GM12878 (cell line): Measurements from ENCODE around the gene PPP1R2C. TPM values are rescaled to one million over a fixed set of nuclear protein-coding genes. Genes with fewer than 3 reads are reported as not detected.

Source experiments
- RBBP5 ChIP-seq: fragments of 200-600 bp; sonication (generic); conservative IDR thresholded peaks from 2 replicates; pipeline ENCODE4 v1.6.1; 2016
- TAF1 ChIP-seq: IDR thresholded peaks from 2 replicates; pipeline ENCODE4 v1.6.1; 2011; ENCODE audit warnings: mild to moderate bottlenecking, low read depth, low read length, borderline replicate concordance
- ZNF24 ChIP-seq: fragments of 450-650 bp; IDR thresholded peaks from 2 replicates; pipeline ENCODE4 v1.6.1; 2017; ENCODE audit warnings: antibody characterized with exemption, mild to moderate bottlenecking
- polyA plus RNA-seq, 11 experiments: library from polyadenylated mRNA; depleted of rRNA in 4 of 11; unstranded in 6 of 11; stranded (reverse) in 5 of 11; fragments of >200 nt; fragmentation: Nextera tagmentation in 4 of 11; fragmentation: Illumina TruSeq in 1 of 11; extraction: Ambion mirVana in 4 of 11; extraction: Trizol in 1 of 11; gene quantifications; 1 replicate in 1 of 11; 2 replicates in 10 of 11; pipeline versions ENCODE4 v1.2.1 to v1.2.3, GENCODE V29; 2011 to 2016; ENCODE audit warnings: inconsistent platforms in 2 of 11, missing spikeins in 2 of 11, low read depth in 1 of 11
- total RNA-seq, 4 experiments: library from RNA; depleted of rRNA in 3 of 4; stranded (reverse); fragments of >200 nt in 3 of 4; fragmentation: Illumina TruSeq in 1 of 4; extraction: Trizol in 1 of 4; gene quantifications; 2 replicates each; pipeline versions ENCODE4 v1.2.1 to v1.2.3, GENCODE V29; 2013 to 2021
- TF ChIP-seq, protein P1 (sequence below): fragments of 450-650 bp; IDR thresholded peaks from 2 replicates; pipeline ENCODE4 v1.6.1; 2017; ENCODE audit warnings: mild to moderate bottlenecking, moderate library complexity
- TF ChIP-seq, protein P2 (sequence below): IDR thresholded peaks from 2 replicates; pipeline ENCODE4 v1.6.1; 2012; ENCODE audit warnings: mild to moderate bottlenecking, low read depth, low read length
- TF ChIP-seq, protein P3 (sequence below): IDR thresholded peaks from 2 replicates; pipeline ENCODE4 v1.6.1; 2012; ENCODE audit warnings: low read depth, low read length, improper control_type of control experiment

The PPP1R2C gene
- total and polyA plus RNA-seq, 10 of the 15 experiments (the other 5 are each of a cell fraction or from before 2014, with no cell fraction given): not detected

DNA sequence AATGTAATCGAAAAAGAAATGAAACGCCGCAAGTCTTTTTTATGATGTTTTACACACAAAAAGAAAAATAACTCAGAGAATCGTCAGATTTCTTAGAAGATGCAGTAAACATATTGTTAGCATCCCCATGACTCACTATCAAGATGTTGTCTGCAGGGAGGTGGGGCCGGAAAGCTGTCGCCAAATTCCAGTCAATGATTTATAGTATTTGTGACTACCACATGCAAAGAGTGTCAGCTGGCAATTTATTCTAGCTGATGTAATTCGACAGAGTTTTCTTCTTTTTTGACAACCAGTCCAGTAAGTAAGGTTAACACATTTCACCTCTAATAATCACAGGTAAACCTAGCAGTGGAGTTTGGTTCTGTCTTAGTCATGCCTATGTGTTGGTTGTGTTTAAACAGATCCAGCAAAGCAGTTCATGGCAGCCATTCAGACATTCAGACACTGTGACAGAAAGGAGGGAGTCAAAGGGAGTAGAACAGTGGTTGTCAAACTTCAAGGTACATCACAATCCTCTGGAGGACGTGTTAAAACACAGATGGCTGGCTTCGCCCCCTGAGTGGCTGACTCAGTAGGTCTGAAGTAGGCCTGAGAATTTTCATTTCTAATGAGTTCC is 19.8 kb upstream of the PPP1R2C start (continued):
- TF ChIP-seq, protein P1, sequence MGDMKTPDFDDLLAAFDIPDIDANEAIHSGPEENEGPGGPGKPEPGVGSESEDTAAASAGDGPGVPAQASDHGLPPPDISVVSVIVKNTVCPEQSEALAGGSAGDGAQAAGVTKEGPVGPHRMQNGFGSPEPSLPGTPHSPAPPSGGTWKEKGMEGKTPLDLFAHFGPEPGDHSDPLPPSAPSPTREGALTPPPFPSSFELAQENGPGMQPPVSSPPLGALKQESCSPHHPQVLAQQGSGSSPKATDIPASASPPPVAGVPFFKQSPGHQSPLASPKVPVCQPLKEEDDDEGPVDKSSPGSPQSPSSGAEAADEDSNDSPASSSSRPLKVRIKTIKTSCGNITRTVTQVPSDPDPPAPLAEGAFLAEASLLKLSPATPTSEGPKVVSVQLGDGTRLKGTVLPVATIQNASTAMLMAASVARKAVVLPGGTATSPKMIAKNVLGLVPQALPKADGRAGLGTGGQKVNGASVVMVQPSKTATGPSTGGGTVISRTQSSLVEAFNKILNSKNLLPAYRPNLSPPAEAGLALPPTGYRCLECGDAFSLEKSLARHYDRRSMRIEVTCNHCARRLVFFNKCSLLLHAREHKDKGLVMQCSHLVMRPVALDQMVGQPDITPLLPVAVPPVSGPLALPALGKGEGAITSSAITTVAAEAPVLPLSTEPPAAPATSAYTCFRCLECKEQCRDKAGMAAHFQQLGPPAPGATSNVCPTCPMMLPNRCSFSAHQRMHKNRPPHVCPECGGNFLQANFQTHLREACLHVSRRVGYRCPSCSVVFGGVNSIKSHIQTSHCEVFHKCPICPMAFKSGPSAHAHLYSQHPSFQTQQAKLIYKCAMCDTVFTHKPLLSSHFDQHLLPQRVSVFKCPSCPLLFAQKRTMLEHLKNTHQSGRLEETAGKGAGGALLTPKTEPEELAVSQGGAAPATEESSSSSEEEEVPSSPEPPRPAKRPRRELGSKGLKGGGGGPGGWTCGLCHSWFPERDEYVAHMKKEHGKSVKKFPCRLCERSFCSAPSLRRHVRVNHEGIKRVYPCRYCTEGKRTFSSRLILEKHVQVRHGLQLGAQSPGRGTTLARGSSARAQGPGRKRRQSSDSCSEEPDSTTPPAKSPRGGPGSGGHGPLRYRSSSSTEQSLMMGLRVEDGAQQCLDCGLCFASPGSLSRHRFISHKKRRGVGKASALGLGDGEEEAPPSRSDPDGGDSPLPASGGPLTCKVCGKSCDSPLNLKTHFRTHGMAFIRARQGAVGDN: no peak
- TF ChIP-seq, protein P2, sequence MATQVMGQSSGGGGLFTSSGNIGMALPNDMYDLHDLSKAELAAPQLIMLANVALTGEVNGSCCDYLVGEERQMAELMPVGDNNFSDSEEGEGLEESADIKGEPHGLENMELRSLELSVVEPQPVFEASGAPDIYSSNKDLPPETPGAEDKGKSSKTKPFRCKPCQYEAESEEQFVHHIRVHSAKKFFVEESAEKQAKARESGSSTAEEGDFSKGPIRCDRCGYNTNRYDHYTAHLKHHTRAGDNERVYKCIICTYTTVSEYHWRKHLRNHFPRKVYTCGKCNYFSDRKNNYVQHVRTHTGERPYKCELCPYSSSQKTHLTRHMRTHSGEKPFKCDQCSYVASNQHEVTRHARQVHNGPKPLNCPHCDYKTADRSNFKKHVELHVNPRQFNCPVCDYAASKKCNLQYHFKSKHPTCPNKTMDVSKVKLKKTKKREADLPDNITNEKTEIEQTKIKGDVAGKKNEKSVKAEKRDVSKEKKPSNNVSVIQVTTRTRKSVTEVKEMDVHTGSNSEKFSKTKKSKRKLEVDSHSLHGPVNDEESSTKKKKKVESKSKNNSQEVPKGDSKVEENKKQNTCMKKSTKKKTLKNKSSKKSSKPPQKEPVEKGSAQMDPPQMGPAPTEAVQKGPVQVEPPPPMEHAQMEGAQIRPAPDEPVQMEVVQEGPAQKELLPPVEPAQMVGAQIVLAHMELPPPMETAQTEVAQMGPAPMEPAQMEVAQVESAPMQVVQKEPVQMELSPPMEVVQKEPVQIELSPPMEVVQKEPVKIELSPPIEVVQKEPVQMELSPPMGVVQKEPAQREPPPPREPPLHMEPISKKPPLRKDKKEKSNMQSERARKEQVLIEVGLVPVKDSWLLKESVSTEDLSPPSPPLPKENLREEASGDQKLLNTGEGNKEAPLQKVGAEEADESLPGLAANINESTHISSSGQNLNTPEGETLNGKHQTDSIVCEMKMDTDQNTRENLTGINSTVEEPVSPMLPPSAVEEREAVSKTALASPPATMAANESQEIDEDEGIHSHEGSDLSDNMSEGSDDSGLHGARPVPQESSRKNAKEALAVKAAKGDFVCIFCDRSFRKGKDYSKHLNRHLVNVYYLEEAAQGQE: no peak
- TF ChIP-seq, protein P3, sequence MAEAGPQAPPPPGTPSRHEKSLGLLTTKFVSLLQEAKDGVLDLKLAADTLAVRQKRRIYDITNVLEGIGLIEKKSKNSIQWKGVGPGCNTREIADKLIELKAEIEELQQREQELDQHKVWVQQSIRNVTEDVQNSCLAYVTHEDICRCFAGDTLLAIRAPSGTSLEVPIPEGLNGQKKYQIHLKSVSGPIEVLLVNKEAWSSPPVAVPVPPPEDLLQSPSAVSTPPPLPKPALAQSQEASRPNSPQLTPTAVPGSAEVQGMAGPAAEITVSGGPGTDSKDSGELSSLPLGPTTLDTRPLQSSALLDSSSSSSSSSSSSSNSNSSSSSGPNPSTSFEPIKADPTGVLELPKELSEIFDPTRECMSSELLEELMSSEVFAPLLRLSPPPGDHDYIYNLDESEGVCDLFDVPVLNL: no peak
- TF ChIP-seq TAF1: no peak
- TF ChIP-seq RBBP5: no peak
- TF ChIP-seq ZNF24: no peak
